ENCODE measurements around the gene STXBP6.

STXBP6 gene

DNA sequence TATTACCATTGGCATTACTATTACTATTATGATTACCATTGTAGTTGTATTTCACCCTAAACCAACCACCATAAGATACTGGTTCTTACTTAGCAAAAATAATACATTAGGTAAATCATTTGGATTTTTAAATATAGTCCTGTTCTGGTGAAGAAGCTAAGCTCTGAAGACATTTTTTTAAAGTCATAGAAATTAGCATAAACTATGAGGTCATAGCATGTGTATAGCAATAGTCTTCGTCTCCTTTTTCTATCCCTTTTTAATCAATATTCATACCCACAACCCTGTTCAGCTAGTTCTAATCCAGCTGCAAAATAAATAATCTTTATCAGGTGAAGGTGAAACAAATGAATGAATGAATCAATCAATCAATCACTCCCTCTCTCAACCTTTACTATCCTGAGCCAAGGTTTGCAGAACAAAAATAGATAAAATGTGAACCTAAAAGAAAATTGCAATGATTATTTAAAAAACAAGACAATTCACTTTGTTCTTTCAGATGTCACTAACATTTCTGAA is 134.5 kb downstream of the STXBP6 start:
- DNase-seq (ENCODE audit: low read depth), result no peak

DNA sequence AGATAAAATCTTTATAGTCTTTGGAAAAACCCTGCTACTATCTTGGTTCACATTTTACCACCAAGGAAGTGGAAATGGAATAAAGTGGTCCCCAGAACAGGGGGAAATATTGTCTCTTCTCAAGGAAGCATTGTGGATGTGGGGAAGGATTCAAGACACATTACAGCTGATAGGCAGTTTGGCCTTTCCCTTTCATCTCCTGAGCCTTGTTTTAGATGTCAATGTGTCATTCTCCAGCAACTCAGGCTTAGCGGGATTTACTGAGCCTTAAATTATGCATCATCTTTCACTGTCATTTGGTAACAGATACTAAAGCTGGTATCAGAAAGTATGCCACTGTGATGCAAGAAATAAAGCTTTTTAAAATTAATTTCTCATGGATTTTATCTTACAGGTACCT is 136.2 kb downstream of the STXBP6 start:
- no peak for DNase-seq (ENCODE audit: low read depth)

DNA sequence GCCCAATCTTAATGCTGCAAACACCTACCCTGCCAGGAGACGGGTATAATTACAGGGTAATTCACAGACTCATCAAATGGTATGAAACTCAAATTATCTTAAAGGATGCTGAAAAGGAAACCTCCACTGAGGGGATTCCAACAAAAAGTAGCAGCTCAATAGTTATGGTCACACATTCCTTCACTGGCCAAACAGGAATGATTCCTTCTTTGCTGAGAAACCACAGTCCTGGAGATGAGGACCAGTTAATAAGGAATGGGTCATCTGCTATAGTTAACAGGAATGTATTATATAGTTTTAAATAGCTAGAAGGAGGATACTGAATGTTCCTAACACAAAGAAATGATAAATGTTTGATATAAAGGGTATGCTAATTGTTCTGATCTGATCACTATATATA is 136.9 kb downstream of the STXBP6 start:
- no peak for DNase-seq (ENCODE audit: low read depth)

DNA sequence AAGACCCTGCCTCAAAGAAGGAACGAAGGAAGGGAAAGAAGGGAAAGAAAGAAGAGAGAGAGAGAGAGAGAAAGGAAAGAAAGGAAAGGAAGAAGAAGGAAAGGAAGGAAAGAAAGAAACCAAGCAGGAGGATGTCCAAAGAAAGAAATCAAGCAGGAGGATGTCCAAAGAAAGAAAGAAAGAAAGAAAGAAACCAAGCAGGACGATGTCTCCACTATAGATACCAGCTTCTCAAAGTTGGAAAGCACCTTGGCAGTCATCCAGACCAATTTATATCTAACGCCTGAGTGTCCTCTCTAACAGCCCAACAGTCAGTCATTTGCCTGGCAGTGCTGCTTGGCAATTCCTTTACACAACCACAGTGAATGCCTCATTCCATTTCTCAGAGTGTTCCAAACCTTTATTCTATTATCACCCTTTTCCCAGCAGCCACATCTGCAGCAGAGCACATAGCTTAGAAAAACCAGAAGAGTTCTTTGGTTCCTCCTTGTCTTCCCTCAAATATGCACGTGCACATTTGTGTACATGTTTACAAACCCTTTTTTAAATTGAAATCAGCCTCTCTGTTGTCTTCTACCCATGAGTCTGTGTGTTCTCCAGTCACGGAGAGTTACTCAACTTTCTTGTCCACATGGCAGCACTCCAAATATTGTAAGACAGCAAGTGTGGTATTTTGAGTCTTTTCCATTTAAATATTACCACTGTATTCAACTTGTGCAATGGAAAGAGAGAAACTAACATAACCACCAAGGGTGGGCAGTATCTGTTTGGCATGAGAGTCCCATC is 138.4 kb downstream of the STXBP6 start:
- DNase-seq (ENCODE audit: low read depth), result no peak

DNA sequence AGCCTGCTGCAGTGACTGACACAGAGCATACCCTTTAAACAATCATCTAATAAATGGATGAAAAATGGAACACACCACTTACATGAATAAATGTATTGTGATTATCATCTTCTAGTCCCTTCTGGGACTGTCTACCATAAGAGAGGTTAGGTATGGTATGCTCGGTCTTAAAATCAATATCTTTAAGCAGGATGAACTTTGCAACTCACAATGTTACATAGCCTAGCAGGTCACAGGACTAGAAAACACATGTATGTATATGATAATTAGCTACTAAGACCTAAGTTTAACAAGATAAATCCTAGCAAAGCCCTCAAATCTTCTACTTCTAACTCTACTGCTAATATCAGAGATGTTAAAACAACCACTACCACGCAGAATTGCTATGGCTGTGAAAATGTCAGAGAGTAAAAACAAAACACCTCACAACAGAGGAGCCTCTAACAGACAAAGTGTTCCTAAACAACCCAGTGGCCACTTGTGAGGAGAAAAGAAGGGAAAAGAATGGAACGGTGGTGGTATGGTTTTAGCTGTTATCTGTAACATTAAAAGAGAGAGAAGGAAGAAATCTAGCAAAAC is 139.4 kb downstream of the STXBP6 start:
- DNase-seq (ENCODE audit: low read depth), result no peak

DNA sequence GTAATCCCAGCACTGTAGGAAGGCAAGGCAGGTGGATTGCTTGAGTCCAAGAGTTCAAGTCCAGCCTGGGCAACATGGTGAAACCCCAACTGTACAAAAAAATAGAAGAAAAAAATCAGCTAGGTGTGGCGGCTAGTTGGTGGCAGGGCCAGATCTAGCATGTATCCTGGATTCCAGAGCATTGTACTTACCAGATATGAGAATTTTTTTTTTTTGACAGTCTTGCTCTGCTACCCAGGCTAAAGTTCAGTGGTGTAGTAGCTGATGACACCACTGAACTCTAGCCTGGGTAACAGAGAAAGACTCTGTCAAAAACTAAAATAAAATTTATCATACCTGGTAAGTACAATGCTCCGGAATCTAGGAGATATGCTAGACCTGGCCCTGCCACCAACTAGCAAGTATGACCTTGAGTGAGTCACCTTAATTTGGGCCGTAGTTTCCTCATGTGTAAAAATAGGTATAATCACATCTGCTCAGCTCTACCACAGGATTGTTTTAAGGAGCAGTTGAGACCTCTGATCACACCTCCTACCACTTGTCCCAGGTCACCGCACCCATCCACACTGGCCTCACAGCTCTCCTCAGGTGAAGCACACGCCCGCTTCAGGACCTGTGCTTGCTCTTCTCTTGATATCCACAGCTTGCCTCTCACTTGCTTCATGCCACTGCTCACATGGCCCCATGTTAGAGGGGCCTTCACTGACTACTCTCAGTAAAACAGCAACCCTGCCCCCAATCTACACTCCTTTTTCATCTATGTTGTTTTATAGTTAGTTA is 140.2 kb downstream of the STXBP6 start:
- no peak for DNase-seq (ENCODE audit: low read depth)

DNA sequence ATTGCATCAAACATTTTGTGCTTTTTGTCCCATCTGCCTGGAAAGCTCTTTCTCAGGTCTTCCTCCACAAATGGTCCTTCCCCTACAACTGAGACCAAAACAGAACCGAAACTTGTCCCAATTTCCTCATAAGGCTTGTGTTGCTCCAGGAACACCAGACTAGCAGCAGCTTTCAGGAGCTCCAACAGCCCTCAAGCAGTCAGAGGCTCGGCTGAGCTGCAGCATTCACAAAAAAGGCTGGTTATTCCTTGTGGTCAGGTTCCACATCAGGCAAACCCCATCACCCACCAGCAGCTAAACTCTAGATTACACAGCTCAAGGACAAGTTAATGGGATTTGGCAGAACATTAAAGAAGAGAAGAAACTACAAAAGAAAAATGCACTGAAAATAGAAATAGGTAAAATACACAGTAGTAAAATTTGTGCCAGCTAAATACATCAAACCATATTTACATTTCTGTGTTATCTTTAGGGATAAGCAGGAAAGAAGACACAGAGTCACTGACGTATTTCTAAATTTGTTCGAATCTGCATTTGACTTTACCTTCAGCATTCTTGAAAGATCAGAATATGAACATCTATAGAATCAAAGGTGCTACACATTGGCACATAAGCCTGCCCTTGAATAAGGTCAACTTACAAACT is 141.2 kb downstream of the STXBP6 start:
- no peak for DNase-seq (ENCODE audit: low read depth)

DNA sequence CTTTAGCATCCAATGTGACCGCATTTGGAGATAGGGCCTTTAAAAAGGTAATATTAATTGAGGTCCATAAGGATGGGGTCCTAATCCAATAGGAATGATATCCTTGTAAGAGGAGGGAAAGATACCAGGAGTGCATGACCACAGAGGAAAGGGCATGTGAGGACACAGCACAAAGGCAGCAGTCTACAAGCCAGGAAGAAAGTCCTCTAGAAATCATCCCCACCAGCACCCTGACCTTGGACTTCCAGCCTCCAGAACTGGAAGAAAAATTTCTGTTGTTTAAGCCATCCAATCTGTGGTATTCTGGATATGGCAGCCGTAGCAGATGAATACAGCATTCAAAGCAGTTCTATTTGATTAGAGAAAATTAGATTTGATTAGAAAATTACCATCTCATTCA is 145.4 kb downstream of the STXBP6 start:
- no peak for DNase-seq (ENCODE audit: low read depth)

DNA sequence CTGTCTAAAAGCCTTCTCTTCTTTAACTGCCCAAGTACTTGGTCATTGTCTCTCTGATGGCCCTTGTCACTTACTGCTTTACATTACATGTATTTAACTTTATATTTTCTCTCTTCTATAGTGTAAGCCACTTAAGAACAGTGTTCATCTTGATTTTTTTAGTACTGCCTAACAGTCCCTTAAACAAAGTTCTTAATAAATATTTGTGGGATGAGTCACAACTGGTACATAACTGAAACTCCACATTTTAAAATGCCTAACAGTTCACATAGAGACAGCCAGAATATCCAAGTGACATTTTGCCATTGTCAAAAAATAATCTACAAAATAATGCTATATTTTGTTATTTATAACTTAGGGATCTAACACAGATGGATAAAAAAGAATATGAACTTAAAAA is 146.6 kb downstream of the STXBP6 start:
- DNase-seq (ENCODE audit: low read depth), result no peak

DNA sequence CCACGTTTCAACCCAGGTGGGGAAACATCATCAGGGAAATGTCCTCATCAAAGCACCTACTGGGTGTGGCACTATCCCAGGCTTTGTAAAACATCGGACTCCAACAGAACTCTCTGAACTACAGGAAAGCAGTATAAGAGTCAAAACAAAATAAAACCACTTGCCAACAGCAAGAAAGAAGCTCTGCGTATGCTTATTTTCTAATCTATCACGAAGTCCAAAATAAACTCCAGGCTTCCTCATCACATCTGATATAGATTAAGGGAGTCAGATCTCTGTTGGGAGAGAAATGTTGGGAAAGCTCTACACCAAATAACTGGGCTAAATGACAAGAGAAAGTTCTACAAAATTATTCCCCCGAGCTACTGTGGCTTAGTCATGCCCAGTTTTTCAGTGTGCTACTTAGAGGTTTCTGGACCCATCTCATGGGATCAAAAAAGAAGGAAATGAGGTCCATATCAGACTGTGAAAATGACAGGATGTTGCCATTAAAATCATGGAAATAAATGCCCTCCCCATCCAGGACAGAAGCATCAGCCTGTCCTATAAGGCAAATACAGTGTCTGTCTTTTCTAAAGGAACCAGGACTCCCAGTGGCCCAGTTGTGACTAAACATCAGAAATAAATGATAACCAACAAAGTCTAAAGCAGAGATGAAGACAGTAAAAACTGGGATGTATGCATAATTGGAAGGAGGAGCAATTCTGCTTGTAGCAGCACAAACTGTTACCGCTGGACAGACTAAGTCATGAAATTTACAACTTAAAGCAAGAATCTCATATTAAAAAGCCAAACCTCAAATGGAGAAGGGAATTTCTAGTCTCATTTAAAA is 149.5 kb downstream of the STXBP6 start:
- DNase-seq (ENCODE audit: low read depth), result no peak

DNA sequence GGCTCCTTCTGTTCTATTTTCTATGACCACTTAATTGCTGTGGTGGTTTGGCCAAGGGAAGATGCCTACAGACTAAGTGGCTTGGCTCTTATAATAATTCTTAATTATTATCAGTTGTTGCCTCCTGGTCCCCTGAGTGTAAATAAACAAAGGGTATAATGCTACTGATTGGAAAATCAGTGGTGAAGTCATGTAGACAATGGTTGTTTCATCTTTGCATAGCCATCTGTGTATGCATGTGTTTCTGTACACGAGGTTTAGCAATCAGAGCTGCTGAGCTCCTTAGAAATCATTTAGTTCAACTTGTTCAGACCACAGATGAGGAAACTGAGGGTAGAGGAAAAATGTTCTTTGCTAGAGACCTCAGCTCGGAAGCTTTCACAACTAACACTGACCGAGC is 152.2 kb downstream of the STXBP6 start:
- DNase-seq (ENCODE audit: low read depth), result no peak

DNA sequence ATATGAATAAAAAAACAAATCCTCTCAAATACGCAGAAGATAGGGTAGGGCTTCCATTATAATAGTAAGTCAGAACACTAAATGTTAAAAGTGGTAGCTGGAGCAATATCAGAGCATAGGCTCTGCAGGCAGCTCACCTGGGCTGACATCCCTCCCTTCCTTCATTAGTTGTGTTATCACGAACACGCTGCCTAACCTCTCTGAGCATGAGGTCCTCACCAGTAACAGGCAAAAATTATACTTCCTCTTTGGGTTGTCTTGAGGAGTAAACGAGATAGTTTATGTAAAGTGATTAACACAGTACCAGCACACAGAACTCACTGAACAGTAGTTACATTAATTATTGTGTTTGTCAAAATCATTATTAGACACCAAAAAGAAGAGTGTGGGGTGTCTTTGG is 154.3 kb downstream of the STXBP6 start:
- DNase-seq (ENCODE audit: low read depth), result no peak

DNA sequence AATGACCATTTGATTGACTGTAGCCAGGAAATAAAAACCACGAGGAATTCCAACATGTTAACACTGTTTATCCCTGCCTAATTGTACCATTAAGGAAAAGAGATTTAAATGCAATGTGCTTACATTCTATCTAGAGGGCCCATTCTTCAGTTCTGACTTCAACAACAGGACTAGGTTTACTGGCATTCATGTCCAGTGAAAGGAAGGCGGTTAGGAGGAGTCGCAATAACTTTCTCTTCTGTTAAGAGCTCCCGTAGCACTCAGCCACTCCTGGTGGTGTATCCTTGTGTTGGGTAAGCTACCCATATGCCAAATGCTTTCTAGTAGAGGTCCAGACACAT is 154.7 kb downstream of the STXBP6 start:
- DNase-seq (ENCODE audit: low read depth), result no peak

DNA sequence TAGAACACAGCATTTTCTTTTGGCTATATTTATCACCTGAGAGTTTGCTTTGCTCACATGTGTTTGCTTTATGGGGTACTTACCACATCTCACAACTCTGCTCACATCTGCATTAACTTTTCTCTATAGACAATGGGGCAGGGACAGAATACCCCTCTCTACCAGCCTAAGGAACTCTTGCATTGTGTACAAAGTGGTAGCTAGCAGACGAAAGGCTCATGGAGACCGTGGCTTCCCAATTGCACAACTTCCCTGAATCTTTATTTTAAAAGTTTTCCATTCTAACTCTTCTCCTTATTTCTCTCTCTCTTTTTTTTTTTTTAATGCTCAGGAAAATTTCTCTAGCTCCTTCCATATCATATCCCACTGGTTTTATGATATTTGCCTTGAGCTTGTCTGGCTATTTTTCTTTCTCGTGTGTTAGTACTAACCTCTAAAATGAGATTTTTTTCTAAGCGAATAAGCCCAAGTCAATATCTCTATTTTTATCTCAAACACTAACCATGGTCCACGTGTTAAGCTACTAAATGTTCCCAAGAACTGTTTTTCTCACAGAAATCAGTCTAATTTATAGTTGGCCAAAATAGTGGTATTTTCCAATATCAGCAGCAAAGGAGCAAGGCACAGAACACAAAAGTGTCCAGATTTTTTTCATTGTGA is 155.2 kb downstream of the STXBP6 start:
- DNase-seq (ENCODE audit: low read depth), result no peak

DNA sequence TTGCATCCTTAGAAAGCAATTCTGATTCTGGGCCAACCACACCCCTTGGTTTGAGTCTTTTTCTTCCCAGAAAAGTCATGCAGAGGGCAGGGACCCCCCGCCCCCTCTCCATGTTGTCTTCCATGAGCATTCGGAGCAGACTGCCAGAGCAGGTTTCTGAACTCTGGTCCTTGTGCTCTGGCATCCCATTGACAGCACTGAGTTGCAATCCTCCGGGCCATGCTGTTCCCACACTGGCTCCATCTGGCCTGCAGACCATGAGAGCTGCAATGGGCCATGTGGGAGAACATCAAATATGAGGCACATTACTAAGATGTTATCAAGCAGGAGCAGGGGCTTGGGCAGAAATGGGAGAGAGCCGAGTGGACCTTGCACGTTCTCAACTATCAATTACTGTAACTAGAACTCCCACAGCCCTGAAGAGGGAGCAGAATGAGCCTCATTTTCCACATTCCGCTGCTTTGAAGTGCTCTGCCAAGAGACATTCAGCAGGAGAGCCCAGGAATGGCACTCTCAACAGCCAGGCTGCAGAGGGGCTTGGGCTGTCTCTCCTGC is 157.4 kb downstream of the STXBP6 start:
- no peak for DNase-seq (ENCODE audit: low read depth)

DNA sequence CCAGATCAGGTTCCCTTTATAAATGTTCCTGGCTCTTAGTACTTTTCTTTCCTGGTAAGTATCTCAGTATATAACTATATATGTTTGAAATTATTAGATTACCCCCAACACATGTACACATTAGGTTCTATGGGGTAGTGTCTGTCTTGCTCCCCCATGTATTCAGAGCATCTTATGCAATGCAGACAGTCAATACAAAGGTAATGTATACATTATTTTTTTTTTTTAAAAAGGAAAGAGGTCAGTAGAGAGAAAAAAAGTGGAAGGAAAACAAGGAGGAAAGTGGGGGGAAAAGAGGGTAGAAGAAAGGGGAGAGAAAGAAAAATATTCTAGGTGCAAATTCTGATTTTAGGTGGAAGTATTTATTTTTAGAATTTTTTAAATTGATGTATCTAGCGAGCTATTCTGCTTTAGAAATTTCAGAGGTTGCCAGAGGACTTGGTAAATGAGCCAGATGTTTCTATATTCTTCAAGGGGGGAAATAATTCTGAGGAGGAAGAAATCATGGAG is 157.9 kb downstream of the STXBP6 start:
- DNase-seq (ENCODE audit: low read depth), result no peak

DNA sequence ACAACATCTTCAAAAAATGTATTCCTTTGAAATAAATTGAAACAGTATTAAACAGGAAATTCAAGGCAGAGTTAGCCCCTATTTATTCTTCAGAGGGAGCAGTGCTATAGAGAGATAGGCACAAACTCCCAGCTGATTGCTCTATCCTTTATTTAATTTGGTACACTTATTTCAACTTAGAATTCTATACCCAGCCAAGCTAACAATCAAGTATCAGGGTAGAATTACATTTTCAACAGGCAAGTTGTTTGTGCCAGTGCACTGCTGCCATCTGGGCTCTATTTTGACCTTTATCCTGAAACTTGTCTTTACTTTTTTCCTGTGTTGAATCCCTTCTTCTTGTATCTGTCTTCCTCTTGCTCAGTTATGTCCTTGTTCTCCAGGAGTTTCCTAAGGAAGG is 159.2 kb downstream of the STXBP6 start:
- DNase-seq (ENCODE audit: low read depth), result no peak

DNA sequence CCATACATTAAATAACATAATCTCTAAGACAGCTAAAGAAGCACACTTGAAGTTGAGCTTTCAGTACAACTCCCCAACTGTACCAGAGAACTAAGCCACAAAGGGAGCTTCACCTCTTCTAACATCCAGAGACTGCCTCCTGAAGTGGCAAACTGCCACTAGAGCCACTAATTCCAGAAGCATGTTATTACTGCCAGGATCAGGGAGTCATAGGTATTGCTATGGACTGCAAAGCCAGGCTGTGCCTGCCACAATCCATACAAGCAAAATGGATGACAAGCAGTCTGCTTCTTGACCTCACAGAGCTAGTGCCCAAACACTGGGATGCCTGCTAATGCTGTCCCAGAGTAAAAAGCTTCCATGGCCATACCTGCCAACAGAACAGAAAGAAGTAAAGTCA is 160.1 kb downstream of the STXBP6 start:
- no peak for DNase-seq (ENCODE audit: low read depth)

DNA sequence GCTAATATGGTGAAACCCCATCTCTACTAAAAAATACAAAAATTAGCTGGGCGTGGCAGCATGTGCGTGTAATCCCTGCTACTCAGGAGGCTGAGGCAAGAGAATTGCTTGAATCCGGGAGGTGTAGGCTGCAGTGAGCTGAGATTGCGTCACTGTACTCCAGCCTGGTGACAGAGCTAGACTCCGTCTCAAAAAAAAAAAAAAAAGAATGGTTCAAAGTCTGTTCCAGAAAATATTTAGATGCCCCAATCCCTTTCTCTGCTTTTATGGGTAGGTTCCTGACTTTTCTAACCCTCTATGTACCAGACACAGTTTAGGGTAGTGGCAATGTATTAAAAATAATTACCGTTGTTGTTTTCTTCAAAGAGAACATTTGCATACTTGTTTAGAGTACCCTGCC is 161.4 kb downstream of the STXBP6 start:
- no peak for DNase-seq (ENCODE audit: low read depth)

DNA sequence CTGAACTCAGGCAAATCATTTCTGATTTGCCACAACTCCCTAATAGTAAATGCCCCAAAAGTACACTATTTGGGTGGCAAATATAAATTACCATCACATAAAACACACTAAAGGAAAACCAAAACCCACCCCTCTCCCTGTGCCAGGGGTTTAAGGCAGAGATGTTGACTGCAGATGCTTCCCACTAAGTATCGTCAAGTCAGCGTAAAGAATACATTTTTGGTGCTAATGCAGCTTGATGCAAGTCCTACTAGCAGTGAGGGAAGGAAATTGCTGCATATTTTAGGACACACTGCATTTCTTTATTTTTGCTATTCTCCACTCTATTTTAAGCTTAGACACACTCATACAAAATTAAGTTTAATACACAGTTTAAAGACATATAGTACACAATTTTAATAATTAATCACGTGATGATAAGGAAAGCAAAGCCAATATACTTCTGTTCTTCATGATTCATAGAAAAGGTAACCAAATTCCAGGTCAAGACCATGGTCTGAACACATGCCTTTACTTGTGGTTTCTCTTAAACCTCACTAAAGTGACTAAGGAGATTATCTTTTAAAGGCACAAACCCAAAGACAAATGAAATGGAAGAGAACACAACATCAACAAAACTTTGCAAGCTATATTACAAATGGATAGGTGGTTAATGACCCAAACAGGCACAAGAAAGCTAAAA is 162.2 kb downstream of the STXBP6 start:
- DNase-seq (ENCODE audit: low read depth), result no peak
